ENCODE results near the gene METAP1D. TPM values are rescaled to one million over a fixed set of nuclear protein-coding genes. Genes with fewer than 3 reads are reported as not detected.

The METAP1D gene
- total and polyA plus RNA-seq, 9 donors: 7.0 to 14.3 (median 10.9) TPM

GRCh38 chr2:172102391-172103359 lies 102.9 kb downstream of the METAP1D start, which contains the start of gene DLX2:
DLX2 (minus strand) TSS chr2:172102900; CDS start chr2:172102538, 362 bp downstream.
- Histone ChIP-seq H3K4me1 (ENCODE audit: insufficient read depth) (peaks cover 12% of the 10 kb centered on the region), H3K27ac (no peak within 1 kb of the TSS), H3K36me3 (no peaks in the 10 kb centered on the region), H3K27me3 (peaks cover 20% of the 10 kb centered on the region), H3K4me3 (peak within 1 kb of the TSS; percentile 40), H3K9me3 (no peaks in the 10 kb centered on the region)
- DNase-seq: peak; percentile 62 to 83 (median 68)
- intact Hi-C loops (cut with DNase I): loop anchor here (2.0 to 10.0 kb wide), 5 partner anchors 290 to 528 kb away; no protein-coding TSS in a partner anchor
- 1 to 2% (median 1%) methylated on average over 56 to 74 of the region's 74 CpGs for WGBS, 3 donors
- no peak for TF ChIP-seq EP300 (IDR thresholded peaks at IDR 0.05)
- no peak for TF ChIP-seq POLR2A (IDR thresholded peaks at IDR 0.05)
- no peak for TF ChIP-seq CTCF (IDR thresholded peaks at IDR 0.05)

- intact Hi-C loops (cut with DNase I): loop anchor here (2.0 to 10.0 kb wide), 5 partner anchors 291 to 529 kb away; no protein-coding TSS in a partner anchor
- WGBS, 3 donors: 5 to 7% (median 5%) methylated on average over 25 of the region's 25 CpGs
- H3K4me1 ChIP-seq (ENCODE audit: insufficient read depth): peaks cover 14% of the 10 kb centered on the region
These were observed 103.9 kb downstream of the METAP1D start for GRCh38 chr2:172103471-172104272.

GRCh38 chr2:172105471-172106107 lies 105.8 kb downstream of the METAP1D start:
- H3K27ac ChIP-seq: no peak overlapping the region
- no peak overlapping the region for H3K4me3 ChIP-seq
- WGBS, 3 donors: 9 to 14% (median 13%) methylated on average over 23 of the region's 23 CpGs
- intact Hi-C loops (cut with DNase I): loop anchor here (5.0 to 10.0 kb wide), 4 partner anchors 391 to 531 kb away; no protein-coding TSS in a partner anchor
- no peaks in the 10 kb centered on the region for H3K9me3 ChIP-seq
- H3K36me3 ChIP-seq: no peaks in the 10 kb centered on the region
- H3K27me3 ChIP-seq: peaks cover 5% of the 10 kb centered on the region
- H3K4me1 ChIP-seq (ENCODE audit: insufficient read depth): peaks cover 9% of the 10 kb centered on the region
- DNase-seq: no peak
- TF ChIP-seq POLR2A (IDR thresholded peaks at IDR 0.05) (no peak), CTCF (IDR thresholded peaks at IDR 0.05) (no peak)

More at GRCh38 chr2:172103471-172104272, 103.9 kb downstream of the METAP1D start:
- Histone ChIP-seq H3K27ac (no peak overlapping the region), H3K27me3 (peaks cover 17% of the 10 kb centered on the region), H3K9me3 (no peaks in the 10 kb centered on the region), H3K4me3 (no peak overlapping the region), H3K36me3 (no peaks in the 10 kb centered on the region)
- peak; percentile 64 to 89 (median 68) for DNase-seq
- TF ChIP-seq POLR2A (IDR thresholded peaks at IDR 0.05) (no peak), EP300 (IDR thresholded peaks at IDR 0.05) (no peak), CTCF (IDR thresholded peaks at IDR 0.05) (peak in 2 of 3 donors; percentile 47 to 54)
